Stimulated activated CD4-positive, alpha-beta T cell treated with anti-CD3 and anti-CD28 coated beads, Interleukin-2, amount 100 ng/mL, for 4 hours (primary cell): Measurements from ENCODE around the gene C3orf20.

Source experiments
- DNase-seq: peaks from one replicate; pipeline ENCODE4 v3.0.0-alpha.2; 2020; ENCODE audit warnings: low read depth

C3orf20 gene

DNA sequence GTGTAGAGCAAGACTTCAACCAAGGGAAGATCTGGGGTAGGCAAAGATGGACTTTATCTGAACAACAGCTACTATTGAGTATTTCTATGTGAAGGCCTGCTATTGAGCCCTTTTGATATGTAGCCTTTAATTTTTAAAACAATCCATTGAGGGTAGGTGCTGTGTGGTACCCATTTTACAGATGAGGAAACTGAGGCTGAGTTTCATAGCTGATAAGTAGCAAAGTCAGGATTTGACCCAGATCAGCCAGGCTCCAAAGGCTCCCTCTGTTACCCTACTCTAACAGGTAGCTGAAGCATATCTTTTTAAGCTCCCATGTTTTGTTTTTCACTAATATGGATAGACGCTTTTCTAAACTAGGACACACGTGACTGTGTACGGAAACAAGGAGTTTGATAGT is 141.4 kb downstream of the C3orf20 start:
- no peak for DNase-seq

DNA sequence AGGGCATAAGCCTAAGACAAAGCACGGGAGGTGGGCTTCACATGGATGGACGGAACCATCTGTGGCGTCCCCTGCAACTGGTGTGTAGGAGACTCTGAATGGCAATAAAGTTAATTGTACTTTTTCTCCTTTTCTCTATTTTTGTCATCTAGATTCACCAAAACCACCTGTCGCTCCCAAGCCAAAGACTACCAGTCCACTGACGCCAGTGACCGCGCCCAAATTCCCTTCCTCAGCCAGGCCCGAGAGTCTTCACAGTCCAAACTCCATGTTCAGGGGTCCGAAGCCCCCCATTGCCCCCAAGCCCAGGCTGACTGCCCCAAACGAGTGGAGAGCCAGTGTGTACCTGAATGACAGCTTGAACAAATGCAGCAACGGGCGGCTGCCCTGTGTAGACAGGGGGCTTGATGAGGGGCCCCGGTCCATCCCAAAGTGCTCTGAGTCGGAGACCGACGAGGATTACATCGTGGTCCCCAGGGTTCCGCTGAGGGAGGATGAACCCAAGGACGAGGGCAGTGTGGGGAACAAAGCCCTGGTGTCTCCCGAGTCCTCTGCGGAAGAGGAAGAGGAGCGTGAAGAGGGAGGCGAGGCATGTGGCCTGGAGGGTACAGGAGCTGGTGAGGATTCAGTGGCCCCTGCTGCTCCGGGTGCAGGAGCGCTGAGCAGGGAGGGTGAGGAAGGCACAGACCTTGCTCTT is 144.0 kb downstream of the C3orf20 start, which contains the start of gene FGD5:
TSS of gene FGD5 (plus strand) at position 159 of the 697 bp plus-strand sequence. CDS start at position 269, 110 bp downstream.
- no peak for DNase-seq

DNA sequence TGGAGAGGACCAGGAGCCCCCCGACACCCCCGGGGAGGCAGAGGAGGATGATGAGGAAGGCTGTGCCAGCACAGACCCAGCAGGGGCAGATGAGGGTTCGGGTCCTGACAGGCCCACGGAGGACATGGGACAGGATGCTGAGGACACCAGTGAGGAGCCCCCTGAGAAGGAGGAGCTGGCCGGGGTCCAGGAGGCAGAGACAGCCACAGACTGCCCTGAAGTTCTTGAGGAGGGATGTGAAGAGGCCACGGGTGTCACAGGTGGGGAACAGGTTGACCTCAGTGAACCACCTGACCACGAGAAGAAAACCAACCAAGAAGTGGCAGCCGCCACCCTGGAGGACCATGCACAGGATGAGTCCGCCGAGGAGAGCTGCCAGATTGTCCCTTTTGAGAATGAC is 144.7 kb downstream of the C3orf20 start:
- no peak for DNase-seq

DNA sequence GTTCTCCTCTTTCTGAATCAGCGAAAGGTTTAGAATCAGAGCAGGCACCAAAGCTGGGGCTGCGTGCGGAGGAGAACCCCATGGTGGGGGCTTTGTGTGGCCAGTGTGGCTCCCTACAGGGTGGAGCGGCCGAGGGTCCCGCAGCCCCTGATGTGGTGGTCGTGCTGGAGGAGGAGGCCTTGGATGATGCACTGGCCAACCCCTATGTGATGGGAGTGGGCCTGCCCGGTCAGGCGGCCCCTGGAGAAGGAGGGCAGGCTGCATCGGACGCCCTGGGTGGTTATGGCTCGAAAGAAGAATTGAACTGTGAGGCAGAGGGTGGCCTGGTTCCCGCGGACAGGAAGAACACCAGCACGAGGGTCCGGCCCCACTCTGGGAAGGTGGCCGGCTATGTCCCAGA is 145.2 kb downstream of the C3orf20 start:
- DNase-seq = no peak

DNA sequence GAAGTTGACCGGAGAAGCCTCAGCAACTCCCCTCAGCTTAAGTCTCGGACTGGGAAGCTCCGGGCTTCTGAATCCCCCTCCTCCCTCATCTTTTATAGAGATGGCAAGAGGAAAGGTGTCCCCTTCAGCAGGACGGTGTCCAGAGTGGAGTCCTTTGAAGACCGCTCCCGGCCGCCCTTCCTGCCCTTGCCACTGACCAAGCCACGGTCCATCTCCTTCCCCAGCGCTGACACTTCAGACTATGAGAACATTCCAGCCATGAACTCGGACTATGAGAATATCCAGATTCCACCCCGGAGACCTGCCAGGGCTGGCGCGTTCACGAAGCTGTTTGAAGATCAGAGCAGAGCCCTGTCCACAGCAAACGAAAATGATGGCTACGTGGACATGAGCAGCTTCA is 146.2 kb downstream of the C3orf20 start:
- DNase-seq = no peak

DNA sequence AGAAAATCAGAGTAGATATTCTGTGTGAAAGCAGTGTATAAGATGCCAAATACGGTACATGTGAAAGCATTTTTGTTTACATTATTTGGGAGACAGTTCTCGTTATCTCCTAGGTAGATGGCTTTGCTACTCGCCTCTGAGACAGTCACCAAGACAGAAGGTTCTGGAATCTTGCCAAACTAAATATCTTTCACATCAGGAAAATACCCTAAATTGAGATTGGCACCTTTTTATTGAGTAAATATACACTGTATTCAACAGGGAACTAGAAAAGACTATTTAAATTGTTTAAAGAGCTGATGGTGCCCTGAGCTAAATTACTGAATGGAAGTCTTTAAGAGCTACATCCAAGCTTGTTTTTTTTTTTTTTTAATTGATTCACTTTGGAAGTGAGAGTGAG is 147.2 kb downstream of the C3orf20 start:
- no peak for DNase-seq
